GM10248 (cell line): ENCODE data around the gene SMYD3.
"Not testable (repeated sequence)": the region's sequence is repeated elsewhere in the genome, so short reads cannot be mapped to it uniquely, and the experiment has no call there.

ENCODE experiments used
- CTCF ChIA-PET: fragments of 300-600 bp; sonication (Branson Sonifier 250); formaldehyde crosslinking; extraction: SDS; loops from one replicate; lab custom pipeline; 2021; ENCODE audit warnings: antibody characterized with exemption; lab: Yijun Ruan, JAX
- POLR2A ChIA-PET: fragments of 350-650 bp; sonication (Branson Sonifier 250); formaldehyde crosslinking; extraction: SDS; loops from one replicate; lab custom pipeline; 2020; ENCODE audit warnings: antibody characterized with exemption; lab: Yijun Ruan, JAX
- DNase-seq: peaks from one replicate; pipeline ENCODE4 v3.0.0; 2012; ENCODE audit errors: extremely low spot score
- CTCF ChIP-seq: IDR thresholded peaks from 2 replicates; pipeline ENCODE4 v1.5.1; 2012; ENCODE audit warnings: mild to moderate bottlenecking, low read depth; ENCODE audit errors: extremely low read depth, missing control alignments, control extremely low read depth

The SMYD3 gene

GRCh38 chr1:245825128-245825901, 681.8 kb downstream of the SMYD3 start:
- no peak for DNase-seq
- TF ChIP-seq CTCF = no peak
- ChIA-PET CTCF (no interaction called here), POLR2A (no interaction called here)

GRCh38 chr1:245823408-245824147, 683.5 kb downstream of the SMYD3 start:
- no peak for DNase-seq
- no peak for TF ChIP-seq CTCF
- CTCF ChIA-PET = interaction anchor here (1.0 to 1.5 kb wide), 2 partner anchors 10 to 61 kb away, joined by 3 to 5 read pairs; no protein-coding TSS in a partner anchor
- POLR2A ChIA-PET = no interaction called here

GRCh38 chr1:245822996-245823395, 684.1 kb downstream of the SMYD3 start:
- TF ChIP-seq CTCF = no peak
- DNase-seq = no peak
- POLR2A ChIA-PET = no interaction called here
- CTCF ChIA-PET = interaction anchor here (1.0 to 1.5 kb wide), 2 partner anchors 9 to 60 kb away, joined by 3 to 5 read pairs; no protein-coding TSS in a partner anchor

GRCh38 chr1:245818363-245818762, 688.7 kb downstream of the SMYD3 start:
- CTCF ChIA-PET, DNase-seq, POLR2A ChIA-PET: not testable (repeated sequence)

- CTCF ChIA-PET, DNase-seq, POLR2A ChIA-PET: not testable (repeated sequence)
Measured at GRCh38 chr1:245816496-245816895, 690.6 kb downstream of the SMYD3 start.

GRCh38 chr1:245814651-245815050, 692.4 kb downstream of the SMYD3 start:
- no peak for DNase-seq
- ChIA-PET POLR2A (no interaction called here), CTCF (interaction anchor here (1.3 kb wide), 1 partner anchor 9 kb away, joined by 5 read pairs; no protein-coding TSS in a partner anchor)
- TF ChIP-seq CTCF = no peak

- CTCF ChIA-PET = no interaction called here
- no peak for DNase-seq
- TF ChIP-seq CTCF = no peak
- POLR2A ChIA-PET = no interaction called here
Measured at GRCh38 chr1:245812278-245812677, 694.8 kb downstream of the SMYD3 start.
